GM21367 (cell line): ENCODE results near the gene NGEF.
"Not testable (repeated sequence)": the region's sequence is repeated elsewhere in the genome, so short reads cannot be mapped to it uniquely, and the experiment has no call there.

Experiments used
- ATAC-seq: cut with Tn5 transposase; IDR thresholded peaks from one replicate; pipeline ENCODE4 v1.9.1; 2021; ENCODE audit not compliant: unreplicated experiment

Gene NGEF

GRCh38 chr2:232906867-232907717 is 106.0 kb downstream of the NGEF start:
- ATAC-seq: not testable (repeated sequence)

GRCh38 chr2:232903989-232904388 is 109.1 kb downstream of the NGEF start:
- no peak for ATAC-seq

DNA sequence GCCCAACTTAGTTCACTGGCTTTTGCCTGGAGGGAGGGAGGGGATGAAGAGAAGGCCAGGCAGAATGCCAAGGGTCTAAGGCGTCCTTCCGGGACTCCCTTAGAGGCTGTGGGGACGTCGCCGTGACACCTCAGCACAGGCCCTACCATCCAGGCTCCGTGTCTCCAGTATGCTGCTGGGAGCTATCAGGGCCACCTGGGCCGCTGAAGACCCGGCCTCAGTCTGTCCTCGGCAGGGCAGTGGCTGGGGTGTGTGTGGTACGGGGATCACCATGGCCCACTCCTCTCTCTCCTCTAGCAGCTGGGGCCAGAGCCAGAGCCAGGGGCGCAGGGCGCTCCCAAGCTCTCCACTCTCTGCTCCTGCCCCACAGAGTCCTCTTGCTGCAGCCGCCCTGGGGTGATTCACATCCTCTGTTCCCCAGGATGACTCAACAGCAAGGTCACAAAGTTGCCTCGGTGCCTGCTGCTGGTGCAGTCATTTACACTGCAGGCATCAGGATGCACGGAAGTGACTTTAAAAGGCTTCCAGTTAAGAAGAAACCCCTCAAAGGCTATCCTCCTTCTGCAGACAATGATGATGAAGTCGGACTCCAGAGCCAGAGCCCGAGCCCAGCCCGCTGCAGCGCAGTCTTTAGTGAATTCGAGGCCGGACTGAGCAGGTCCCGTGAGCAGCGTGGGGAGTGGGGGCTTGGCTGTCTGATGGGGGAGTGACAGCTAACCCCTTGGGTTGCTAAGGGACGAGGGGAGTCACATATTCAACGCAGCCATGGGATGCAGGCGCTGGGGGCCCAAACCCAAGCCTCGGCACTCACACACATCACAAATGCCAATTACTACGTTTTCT is 111.1 kb downstream of the NGEF start:
- no peak for ATAC-seq

DNA sequence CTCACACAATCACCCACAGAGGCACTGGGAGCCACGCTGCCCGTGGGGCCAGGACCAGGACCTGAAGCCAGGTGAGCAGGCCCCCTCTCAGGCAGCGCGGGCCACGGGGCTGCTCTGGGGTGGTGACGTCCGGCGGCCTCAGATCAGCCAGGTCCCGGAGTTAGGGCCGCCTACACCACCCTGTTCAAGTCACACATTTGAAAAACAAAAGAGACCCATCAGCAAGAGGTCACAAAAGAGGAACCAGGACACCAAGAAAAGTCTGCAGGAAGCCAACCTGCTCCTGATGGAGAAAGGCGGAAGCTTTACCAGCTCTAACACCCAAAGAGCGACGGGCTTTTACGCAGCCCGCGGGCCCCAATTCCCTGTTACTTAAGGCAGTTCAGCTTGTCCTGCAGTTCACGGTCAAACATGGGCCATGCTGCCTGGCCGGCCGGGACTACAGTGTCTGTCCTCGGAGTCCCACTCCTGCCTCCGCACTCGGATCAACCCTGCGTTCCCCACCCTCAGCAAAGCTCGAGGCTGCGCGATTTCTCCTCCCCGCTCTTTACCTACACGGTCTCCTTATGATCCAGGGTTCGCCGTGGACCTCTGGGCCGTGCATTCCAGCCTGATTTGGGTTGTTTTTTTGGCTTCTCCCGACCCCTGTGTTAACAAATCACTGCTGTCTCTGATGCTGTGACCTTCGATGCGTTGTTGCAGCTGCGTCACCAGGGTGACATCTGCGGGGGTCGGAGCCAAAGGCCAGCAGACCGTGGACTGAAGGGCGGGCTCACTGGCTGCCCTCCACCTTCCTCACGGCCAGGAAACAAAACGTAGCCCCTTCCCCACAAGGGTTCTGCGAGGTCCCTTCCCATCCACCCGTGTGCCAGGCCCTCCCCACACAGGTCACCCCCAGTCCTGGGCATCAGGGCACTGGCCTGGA is 112.0 kb downstream of the NGEF start:
- no peak for ATAC-seq

DNA sequence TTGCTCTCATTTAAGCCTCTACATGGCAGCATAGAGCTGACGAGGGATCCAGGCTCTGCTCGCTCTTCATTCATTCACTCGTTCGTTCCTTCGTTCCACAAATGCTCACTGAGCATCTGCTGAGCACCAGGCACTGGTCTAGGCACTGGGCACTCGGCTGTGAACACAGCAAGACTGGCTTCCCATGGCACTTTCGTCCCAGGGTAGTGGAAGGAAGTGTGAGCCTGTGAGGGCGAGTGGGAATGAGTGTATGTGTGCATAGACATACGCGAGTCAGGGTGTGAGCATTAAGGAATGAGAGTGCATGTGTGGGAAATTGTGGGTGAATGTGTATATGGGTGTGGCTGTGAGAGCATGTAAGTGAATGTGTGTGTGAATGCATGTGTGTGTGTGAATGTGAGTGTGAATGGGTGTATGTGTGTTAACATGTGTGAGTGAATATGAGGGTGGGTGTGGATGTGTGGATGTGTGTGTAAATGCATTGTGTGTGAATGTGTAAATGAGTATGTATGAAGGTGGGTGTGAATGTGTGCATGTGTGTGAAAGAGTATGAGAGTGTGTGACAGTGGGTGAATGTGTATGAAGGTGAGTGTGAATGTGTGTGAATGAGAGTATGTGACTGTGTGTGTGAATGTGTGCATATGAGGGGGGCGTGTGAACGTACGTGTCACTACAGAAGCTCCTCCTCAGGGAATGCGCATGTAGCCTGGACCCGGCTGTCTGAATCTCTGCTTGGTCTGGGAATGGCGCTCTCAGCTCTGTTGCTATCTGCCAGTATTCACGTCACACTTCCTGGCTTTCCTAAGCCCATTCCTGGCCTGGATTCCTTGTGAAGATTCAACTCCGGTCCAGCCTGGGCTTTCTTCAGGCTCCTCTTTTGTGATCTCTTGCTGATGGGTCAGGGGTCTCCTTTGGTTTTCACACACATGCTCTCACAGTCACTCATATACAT is 114.2 kb downstream of the NGEF start:
- ATAC-seq: no peak

DNA sequence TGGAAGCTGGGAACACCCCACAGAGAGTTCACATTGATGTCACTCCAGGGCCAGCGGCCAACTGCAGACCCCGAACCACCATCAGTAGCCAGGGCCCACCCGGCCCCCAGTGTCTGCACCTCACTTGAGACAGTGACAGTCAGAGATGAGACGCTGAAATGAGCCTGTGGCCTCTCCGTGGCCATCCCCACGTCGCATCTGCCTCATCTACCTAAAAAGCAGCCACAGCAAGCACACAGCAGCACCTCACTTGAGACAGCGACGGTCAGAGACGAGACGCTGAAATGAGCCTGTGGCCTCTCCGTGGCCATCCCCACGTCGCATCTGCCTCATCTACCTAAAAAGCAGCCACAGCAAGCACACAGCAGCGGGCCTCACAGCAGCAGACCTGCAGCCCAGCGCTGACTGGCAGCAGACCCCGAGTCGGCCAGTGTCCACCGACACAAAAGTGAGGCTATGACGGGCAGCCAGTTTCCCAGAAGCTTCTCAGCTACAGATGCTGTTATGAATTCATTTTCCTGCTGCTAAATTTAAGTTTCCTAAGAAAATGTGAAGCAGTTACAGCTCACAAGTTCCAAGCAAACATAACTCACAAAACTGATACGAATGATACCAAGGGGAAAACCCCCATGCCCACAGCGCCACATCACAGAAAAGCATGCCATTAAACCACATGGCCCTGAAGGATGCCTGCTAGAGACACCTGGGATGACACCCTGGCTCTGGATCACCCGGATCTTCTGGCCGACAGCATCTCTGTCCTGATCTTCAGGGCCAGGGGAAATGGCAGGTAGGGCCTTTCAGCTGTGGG is 115.3 kb downstream of the NGEF start:
- ATAC-seq: no peak

- ATAC-seq: no peak
These were observed 116.1 kb downstream of the NGEF start for GRCh38 chr2:232896720-232897597.

DNA sequence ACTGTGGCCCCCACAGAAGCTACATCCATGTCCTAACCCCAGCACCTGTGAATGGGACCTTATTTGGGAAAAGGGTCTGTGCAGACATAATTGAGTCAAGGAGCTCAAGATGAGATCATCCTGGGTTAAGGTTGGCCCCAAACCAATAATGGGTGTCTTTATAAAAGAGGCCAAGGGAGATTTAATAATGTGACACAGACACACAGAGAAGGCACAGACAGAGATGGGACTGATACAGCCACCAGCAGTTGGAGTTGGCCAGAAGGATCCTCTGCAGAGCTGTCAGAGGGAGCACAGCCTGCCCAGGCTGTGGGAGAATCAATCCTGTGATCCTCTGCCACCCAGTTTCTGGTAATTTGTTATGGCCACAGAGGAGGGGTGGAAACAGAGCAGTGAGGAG is 116.9 kb downstream of the NGEF start:
- ATAC-seq: no peak

GRCh38 chr2:232894746-232895145 is 118.3 kb downstream of the NGEF start:
- ATAC-seq: no peak

GRCh38 chr2:232894251-232894650 is 118.8 kb downstream of the NGEF start:
- ATAC-seq: no peak

- no peak for ATAC-seq
These were observed 119.2 kb downstream of the NGEF start for GRCh38 chr2:232893834-232894233.

GRCh38 chr2:232892843-232893242 is 120.2 kb downstream of the NGEF start:
- ATAC-seq: no peak

DNA sequence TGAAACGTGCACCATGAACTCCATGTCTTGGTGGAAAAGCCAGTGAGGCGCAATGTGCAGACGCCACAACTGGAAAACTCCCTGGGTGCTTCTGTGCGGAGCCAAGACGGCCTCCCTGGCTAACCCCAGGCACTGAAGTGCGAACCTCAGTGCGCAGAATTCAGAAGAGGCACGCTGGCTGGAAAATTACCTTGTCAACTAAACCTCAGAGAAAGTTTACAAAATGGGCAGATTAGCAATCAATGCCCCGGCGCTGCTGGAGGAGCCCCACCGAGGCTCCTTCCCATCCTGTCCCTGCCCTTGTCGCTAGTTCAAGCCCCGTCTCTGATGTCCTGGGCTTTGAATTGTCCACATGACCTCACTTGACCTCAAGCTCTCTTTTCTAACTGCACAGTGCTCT is 120.8 kb downstream of the NGEF start:
- no peak for ATAC-seq

GRCh38 chr2:232891621-232892071 is 121.4 kb downstream of the NGEF start:
- no peak for ATAC-seq

DNA sequence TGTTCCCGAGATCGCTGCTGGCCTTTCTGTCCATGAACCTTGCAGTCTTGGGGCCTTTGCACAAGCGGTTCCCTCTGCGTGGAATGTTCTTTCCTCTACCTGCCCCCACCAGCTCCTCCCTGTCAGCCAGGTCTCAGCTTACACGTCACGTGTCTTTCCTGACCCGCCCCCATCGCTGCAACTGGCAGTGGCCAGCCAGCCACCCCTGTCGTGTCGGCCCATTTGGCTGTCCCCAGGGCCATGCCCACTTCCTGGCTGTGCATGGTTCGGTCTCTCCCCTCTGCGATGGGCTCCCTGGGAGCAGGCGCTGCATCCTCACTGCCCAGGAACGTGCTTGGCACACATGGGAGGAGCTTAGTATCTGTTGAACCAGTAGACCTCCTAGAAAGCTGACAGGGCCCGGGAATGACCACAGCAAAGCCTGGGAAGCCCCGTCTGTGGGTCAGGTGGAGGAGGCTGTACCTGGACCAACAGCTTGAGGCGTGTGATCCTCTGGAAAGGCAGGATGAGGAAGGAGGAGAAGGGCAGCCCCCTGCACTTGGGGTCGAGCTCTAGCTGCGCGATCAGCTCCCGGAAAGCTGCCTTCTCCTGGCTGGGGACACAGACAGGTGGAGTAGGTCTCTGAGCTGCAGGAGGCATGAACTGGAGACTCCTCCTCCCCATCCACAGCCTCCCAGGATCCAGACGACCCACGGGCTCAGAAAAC is 122.0 kb downstream of the NGEF start:
- no peak for ATAC-seq

GRCh38 chr2:232890536-232890895 is 122.5 kb downstream of the NGEF start:
- ATAC-seq: no peak

DNA sequence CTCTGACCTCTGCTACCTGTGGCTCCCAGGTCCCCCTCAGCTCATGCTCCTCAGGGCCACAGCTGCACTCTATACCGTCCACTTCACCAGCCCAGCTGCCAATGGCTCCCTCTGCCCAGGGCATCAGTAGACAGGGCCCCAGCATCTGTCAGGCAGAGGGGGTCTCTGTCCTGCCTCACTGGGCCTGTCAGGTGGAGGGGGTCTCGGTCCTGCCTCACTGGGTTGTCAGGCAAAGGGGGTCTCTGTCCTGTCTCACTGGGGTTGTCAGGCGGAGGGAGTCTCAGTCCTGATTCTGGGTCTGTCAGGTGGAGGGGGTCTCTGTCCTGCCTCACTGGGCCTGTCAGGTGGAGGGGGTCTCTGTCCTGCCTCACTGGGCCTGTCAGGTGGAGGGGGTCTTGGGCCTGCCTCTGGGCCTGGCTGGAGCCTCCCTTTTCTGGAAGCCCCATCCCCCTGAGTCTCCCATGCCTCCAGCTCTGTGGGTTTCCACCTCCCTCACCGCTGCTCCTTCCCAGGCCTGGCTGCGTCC is 123.1 kb downstream of the NGEF start:
- no peak for ATAC-seq
